Esophagus (tissue), 2 donors: Measurements from ENCODE around the gene ALMS1. TPM values are rescaled to one million over a fixed set of nuclear protein-coding genes. Genes with fewer than 3 reads are reported as not detected.

ENCODE experiments used
- H3K27ac ChIP-seq, 2 donors: one replicate each; pipeline ENCODE4 v1.5.1; 2013; ENCODE audit warnings: low read depth in 2 of 2, mild to moderate bottlenecking in 2 of 2, inconsistent platforms in 1 of 2, low read length in 1 of 2, moderate library complexity in 1 of 2
- H3K27me3 ChIP-seq, 2 donors: one replicate each; pipeline ENCODE4 v1.6.1; 2013; ENCODE audit warnings: low read length in 2 of 2, control low read depth in 1 of 2, mild to moderate bottlenecking in 1 of 2; ENCODE audit not compliant: insufficient read depth in 2 of 2, control insufficient read depth in 1 of 2
- H3K36me3 ChIP-seq, 2 donors: one replicate each; pipeline ENCODE4 v1.6.1; 2013; ENCODE audit warnings: low read length in 1 of 2; ENCODE audit not compliant: control insufficient read depth in 2 of 2, insufficient read depth in 2 of 2
- H3K4me1 ChIP-seq, 2 donors: one replicate each; pipeline ENCODE4 v1.6.1; 2013; ENCODE audit warnings: low read length in 1 of 2; ENCODE audit not compliant: control insufficient read depth in 2 of 2, insufficient read depth in 2 of 2
- H3K4me3 ChIP-seq, 2 donors: one replicate each; pipeline ENCODE4 v1.5.1; 2013; ENCODE audit warnings: low read length in 2 of 2, mild to moderate bottlenecking in 2 of 2, low read depth in 1 of 2, moderate library complexity in 1 of 2
- H3K9me3 ChIP-seq, 2 donors: one replicate each; pipeline ENCODE4 v1.6.1; 2013; ENCODE audit warnings: mild to moderate bottlenecking in 2 of 2, low read depth in 1 of 2, low read length in 1 of 2, moderate library complexity in 1 of 2; ENCODE audit not compliant: control insufficient read depth in 2 of 2, insufficient read depth in 1 of 2
- WGBS, 2 donors: extraction: QIAGEN DNeasy Blood & Tissue Kit; methylation state at CpG; one replicate each; pipeline ENCODE4 v1.1.7; 2013; 5-methylcytosine and 5-hydroxymethylcytosine counted together
- polyA plus RNA-seq, 2 donors: library from polyadenylated mRNA; stranded (reverse); fragments of 200-250 nt; gene quantifications; one replicate each; pipeline ENCODE4 v1.2.3, GENCODE V29; 2013
- donor health status: healthy with polysubstance abuse.
- donor health status: Bipolar disorder and iron deficiency.

The ALMS1 gene
- polyA plus RNA-seq, 2 donors, result 3.3 to 3.8 TPM

GRCh38 chr2:73359915-73360697 is 25.5 kb upstream of the ALMS1 start:
- Histone ChIP-seq H3K27ac (no peak overlapping the region), H3K9me3 (no peaks in the 10 kb centered on the region), H3K4me1 (no peaks in the 10 kb centered on the region), H3K4me3 (no peak overlapping the region), H3K27me3 (no peaks in the 10 kb centered on the region), H3K36me3 (no peaks in the 10 kb centered on the region)
- WGBS, 2 donors, result 15 to 23% methylated on average over 2 of the region's 2 CpGs

DNA sequence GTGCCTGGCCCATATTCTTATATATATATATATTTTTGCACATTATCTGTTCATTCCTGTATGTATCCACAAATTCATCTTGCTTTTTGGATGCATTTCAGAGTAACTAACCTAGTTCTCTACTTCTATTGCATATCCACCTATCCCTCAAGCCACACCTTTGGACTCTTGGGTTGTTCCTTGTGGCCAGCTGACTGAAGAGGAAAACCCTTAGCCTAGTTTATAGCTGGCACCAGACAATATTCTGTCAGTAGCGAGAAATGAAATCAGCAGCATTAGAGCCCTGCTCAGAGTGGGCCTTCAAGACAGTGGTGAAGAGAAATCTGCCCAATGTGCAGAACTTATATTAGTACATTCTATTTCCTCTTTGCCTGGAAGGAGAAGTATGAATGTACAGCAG is 19.6 kb upstream of the ALMS1 start:
- Histone ChIP-seq H3K9me3 (no peaks in the 10 kb centered on the region), H3K4me3 (no peak overlapping the region), H3K4me1 (no peaks in the 10 kb centered on the region), H3K27me3 (no peaks in the 10 kb centered on the region), H3K27ac (no peak overlapping the region), H3K36me3 (no peaks in the 10 kb centered on the region)
- 88 to 94% methylated on average over 1 of the region's 1 CpG for WGBS, 2 donors

DNA sequence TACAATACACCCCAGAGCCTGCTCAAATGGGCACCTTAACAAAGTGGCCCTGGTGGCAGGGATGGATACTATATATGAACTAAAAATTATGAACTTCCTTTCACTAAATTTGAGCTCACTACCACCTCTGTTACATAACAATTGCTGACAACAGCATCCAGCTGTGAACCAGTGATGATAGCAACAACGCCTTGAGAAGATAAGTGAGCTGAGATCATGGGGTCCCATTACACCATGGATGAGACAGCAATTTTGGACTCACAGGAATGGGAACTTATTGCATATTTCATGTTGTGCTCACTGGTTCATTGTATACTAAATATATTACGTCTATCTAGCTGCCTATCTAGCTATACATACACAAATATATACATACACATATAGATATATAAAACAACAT is 16.9 kb upstream of the ALMS1 start:
- H3K4me1 ChIP-seq, result no peaks in the 10 kb centered on the region
- H3K36me3 ChIP-seq, result no peaks in the 10 kb centered on the region
- no peak overlapping the region for H3K27ac ChIP-seq
- no peaks in the 10 kb centered on the region for H3K9me3 ChIP-seq
- H3K4me3 ChIP-seq, result no peak overlapping the region
- WGBS, 2 donors, result 71% methylated on average over 2 of the region's 2 CpGs
- no peaks in the 10 kb centered on the region for H3K27me3 ChIP-seq

DNA sequence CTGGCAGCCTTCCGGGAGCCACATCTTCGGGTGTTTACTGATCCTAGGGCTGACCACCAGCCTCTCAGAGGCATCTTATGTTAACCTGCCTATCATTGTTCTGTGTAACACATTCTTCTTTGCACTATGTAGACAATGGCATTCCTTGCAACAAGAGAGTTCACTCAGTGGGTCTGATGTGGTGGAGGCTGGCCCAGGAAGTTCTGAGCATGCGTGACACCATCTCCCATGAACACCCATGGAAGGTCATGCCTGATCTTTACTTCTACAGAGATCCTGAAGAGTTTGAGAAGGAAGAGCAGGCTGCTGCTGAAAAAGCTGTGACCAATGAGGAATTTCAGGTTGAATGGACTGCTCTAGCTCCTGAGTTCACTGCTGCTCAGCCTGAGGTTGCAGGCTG is 15.3 kb upstream of the ALMS1 start:
- WGBS, 2 donors, result 76 to 80% methylated on average over 3 of the region's 3 CpGs

GRCh38 chr2:73373344-73373743 is 12.3 kb upstream of the ALMS1 start:
- Histone ChIP-seq H3K4me3 (no peak overlapping the region), H3K4me1 (no peaks in the 10 kb centered on the region), H3K27me3 (no peaks in the 10 kb centered on the region), H3K27ac (no peak overlapping the region), H3K9me3 (no peaks in the 10 kb centered on the region), H3K36me3 (no peaks in the 10 kb centered on the region)
- WGBS, 2 donors, result 67 to 69% methylated on average over 2 of the region's 2 CpGs

More for the DNA sequence above, 15.3 kb upstream of the ALMS1 start:
- Histone ChIP-seq H3K27me3 (no peaks in the 10 kb centered on the region), H3K4me3 (no peak overlapping the region), H3K4me1 (no peaks in the 10 kb centered on the region), H3K9me3 (no peaks in the 10 kb centered on the region), H3K36me3 (no peaks in the 10 kb centered on the region), H3K27ac (no peak overlapping the region)

- Histone ChIP-seq H3K36me3 (no peaks in the 10 kb centered on the region), H3K27ac (no peak overlapping the region), H3K4me3 (no peak overlapping the region), H3K4me1 (no peaks in the 10 kb centered on the region), H3K9me3 (no peaks in the 10 kb centered on the region), H3K27me3 (no peaks in the 10 kb centered on the region)
- 61 to 66% methylated on average over 1 of the region's 1 CpG for WGBS, 2 donors
Observed at GRCh38 chr2:73374269-73374668, 11.4 kb upstream of the ALMS1 start.

GRCh38 chr2:73376681-73377080 is 9.0 kb upstream of the ALMS1 start:
- no peak overlapping the region for H3K27ac ChIP-seq
- H3K4me3 ChIP-seq, result no peak overlapping the region
- no peaks in the 10 kb centered on the region for H3K4me1 ChIP-seq
- no peaks in the 10 kb centered on the region for H3K9me3 ChIP-seq
- 76 to 77% methylated on average over 2 of the region's 2 CpGs for WGBS, 2 donors
- H3K36me3 ChIP-seq, result no peaks in the 10 kb centered on the region
- H3K27me3 ChIP-seq, result no peaks in the 10 kb centered on the region

- H3K4me3 ChIP-seq, result no peak overlapping the region
- 74 to 76% methylated on average over 3 of the region's 3 CpGs for whole genome bisulfite sequencing, 2 donors
Observed at GRCh38 chr2:73383036-73383435, 2.6 kb upstream of the ALMS1 start.

GRCh38 chr2:73385123-73385503 is 523 bp upstream of the ALMS1 start:
- Histone ChIP-seq H3K27me3 (no peaks in the 10 kb centered on the region), H3K36me3 (no peaks in the 10 kb centered on the region)
- WGBS, 2 donors, result 3 to 5% methylated on average over 9 of the region's 9 CpGs

More at GRCh38 chr2:73383036-73383435, 2.6 kb upstream of the ALMS1 start:
- H3K9me3 ChIP-seq, result no peaks in the 10 kb centered on the region
- no peaks in the 10 kb centered on the region for H3K36me3 ChIP-seq
- H3K4me1 ChIP-seq, result no peaks in the 10 kb centered on the region
- no peak overlapping the region for H3K27ac ChIP-seq
- no peaks in the 10 kb centered on the region for H3K27me3 ChIP-seq

DNA sequence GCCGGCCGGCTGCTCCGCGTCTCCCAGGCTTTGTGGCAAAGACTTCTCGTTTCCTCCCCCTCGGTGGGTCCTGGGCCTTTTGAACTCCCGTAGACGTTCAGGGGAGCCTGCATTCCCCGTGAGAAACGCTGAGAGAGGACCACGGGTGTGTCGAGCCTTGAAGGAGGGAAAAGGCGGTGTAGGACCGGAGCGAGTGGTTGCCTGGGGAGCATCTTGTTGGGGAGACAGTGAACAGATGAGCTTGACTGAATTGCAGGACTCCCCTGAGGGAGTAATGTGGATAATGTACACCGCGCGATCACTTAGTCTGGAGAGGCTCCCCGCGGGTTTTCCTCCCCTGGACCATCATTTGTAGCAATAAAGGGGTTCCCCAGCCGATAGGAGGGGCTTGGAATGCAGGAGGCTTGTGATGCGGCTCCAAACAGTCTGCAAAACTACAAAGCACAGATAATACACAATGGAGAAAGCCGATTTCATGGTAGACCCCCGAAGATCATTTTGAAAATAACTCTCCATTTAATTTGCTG is 769 bp downstream of the ALMS1 start:
- Histone ChIP-seq H3K27me3 (no peaks in the 10 kb centered on the region), H3K9me3 (no peaks in the 10 kb centered on the region), H3K4me3 (peak overlapping the region; percentile 76 to 88), H3K27ac (peak overlapping the region; percentile 96 to 98), H3K4me1 (no peaks in the 10 kb centered on the region), H3K36me3 (no peaks in the 10 kb centered on the region)
- 0% methylated on average over 24 of the region's 24 CpGs for WGBS, 2 donors

More at GRCh38 chr2:73385123-73385503, 523 bp upstream of the ALMS1 start:
- Histone ChIP-seq H3K9me3 (no peaks in the 10 kb centered on the region), H3K4me1 (no peaks in the 10 kb centered on the region), H3K4me3 (peak overlapping the region; percentile 64 to 76), H3K27ac (peak overlapping the region; percentile 90 to 98)
